RWPE2 (cell line): ENCODE data around the gene PPDPF.

Source experiments
- ATAC-seq: fragments of 200-7000 bp; cut with Tn5 transposase; 3 replicates; pipeline ENCODE4 v1.9.1; 2021; ENCODE audit warnings: low read depth
- DNase-seq: peaks from one replicate; pipeline ENCODE4 v3.0.0-alpha.2; 2020; ENCODE audit warnings: low spot score
- H3K27ac ChIP-seq: fragments of 450-650 bp; 2 replicates; pipeline ENCODE4 v1.5.1; 2017; ENCODE audit warnings: mild to moderate bottlenecking; ENCODE audit not compliant: poor library complexity, severe bottlenecking
- H3K27me3 ChIP-seq: fragments of 250-450 bp; sonication (Bioruptor Pico); 2 replicates; pipeline ENCODE4 v1.5.1; 2021; ENCODE audit warnings: mild to moderate bottlenecking, moderate library complexity; ENCODE audit not compliant: insufficient read depth, poor library complexity, severe bottlenecking
- H3K36me3 ChIP-seq: fragments of 250-450 bp; sonication (Bioruptor Pico); 2 replicates; pipeline ENCODE4 v1.5.1; 2020; ENCODE audit warnings: low read depth, mild to moderate bottlenecking, moderate library complexity
- H3K4me1 ChIP-seq: fragments of 250-450 bp; sonication (Bioruptor Pico); 2 replicates; pipeline ENCODE4 v1.5.1; 2021; ENCODE audit warnings: mild to moderate bottlenecking, moderate library complexity; ENCODE audit not compliant: insufficient read depth, poor library complexity, severe bottlenecking
- H3K4me3 ChIP-seq: fragments of 250-450 bp; sonication (Bioruptor Pico); 2 replicates; pipeline ENCODE4 v1.5.1; 2021; ENCODE audit warnings: mild to moderate bottlenecking, moderate library complexity; ENCODE audit not compliant: severe bottlenecking
- H3K9me3 ChIP-seq: fragments of 250-450 bp; sonication (Bioruptor Pico); 2 replicates; pipeline ENCODE4 v1.5.1; 2021; ENCODE audit warnings: mild to moderate bottlenecking, moderate library complexity; ENCODE audit not compliant: severe bottlenecking
- CTCF ChIP-seq: fragments of 450-650 bp; IDR thresholded peaks from one replicate; pipeline ENCODE4 v1.5.1; 2017; ENCODE audit warnings: mild to moderate bottlenecking, moderate library complexity; ENCODE audit not compliant: poor library complexity, severe bottlenecking

The PPDPF gene

GRCh38 chr20:63491635-63492230 is 28.8 kb upstream of the PPDPF start:
- no peak for ATAC-seq
- Histone ChIP-seq H3K27me3 (peaks cover 29% of the 10 kb centered on the region), H3K4me1 (no peaks in the 10 kb centered on the region), H3K4me3 (no peak overlapping the region), H3K27ac (no peak overlapping the region), H3K36me3 (no peaks in the 10 kb centered on the region), H3K9me3 (no peaks in the 10 kb centered on the region)
- no peak for DNase-seq
- TF ChIP-seq CTCF: no peak

- ATAC-seq: no peak
These were observed 28.0 kb upstream of the PPDPF start for GRCh38 chr20:63492518-63492917.

GRCh38 chr20:63492982-63493381 is 27.6 kb upstream of the PPDPF start:
- Histone ChIP-seq H3K36me3 (no peaks in the 10 kb centered on the region), H3K9me3 (no peaks in the 10 kb centered on the region), H3K4me1 (no peaks in the 10 kb centered on the region), H3K27me3 (peaks cover 28% of the 10 kb centered on the region), H3K27ac (no peak overlapping the region), H3K4me3 (no peak overlapping the region)
- DNase-seq: no peak
- TF ChIP-seq CTCF: no peak
- ATAC-seq: no peak

More at GRCh38 chr20:63492518-63492917, 28.0 kb upstream of the PPDPF start:
- Histone ChIP-seq H3K27ac (no peak overlapping the region), H3K36me3 (no peaks in the 10 kb centered on the region), H3K9me3 (no peaks in the 10 kb centered on the region), H3K4me1 (no peaks in the 10 kb centered on the region), H3K27me3 (peaks cover 28% of the 10 kb centered on the region), H3K4me3 (no peak overlapping the region)
- TF ChIP-seq CTCF: no peak
- DNase-seq: no peak

GRCh38 chr20:63493563-63494020 is 27.0 kb upstream of the PPDPF start:
- DNase-seq (no peak), ATAC-seq (no peak; the same call in 2 of the 3 replicates)
- Histone ChIP-seq H3K27ac (no peak overlapping the region), H3K4me3 (no peak overlapping the region), H3K9me3 (no peaks in the 10 kb centered on the region), H3K4me1 (no peaks in the 10 kb centered on the region), H3K36me3 (no peaks in the 10 kb centered on the region), H3K27me3 (peaks cover 31% of the 10 kb centered on the region)
- TF ChIP-seq CTCF: no peak

GRCh38 chr20:63494084-63494419 is 26.5 kb upstream of the PPDPF start:
- no peak for TF ChIP-seq CTCF

More at GRCh38 chr20:63494084-63494419, 26.5 kb upstream of the PPDPF start:
- Histone ChIP-seq H3K27ac (no peak overlapping the region), H3K27me3 (peaks cover 26% of the 10 kb centered on the region), H3K4me1 (no peaks in the 10 kb centered on the region), H3K4me3 (no peak overlapping the region), H3K9me3 (no peaks in the 10 kb centered on the region), H3K36me3 (no peaks in the 10 kb centered on the region)
- DNase-seq (no peak), ATAC-seq (no peak; the same call in 2 of the 3 replicates)
